ENCODE results near the gene RECK. TPM values are rescaled to one million over a fixed set of nuclear protein-coding genes. Genes with fewer than 3 reads are reported as not detected.

The RECK gene
- total RNA-seq, 3 donors from 2014 or later: 12.7 to 25.6 (median 17.7) TPM

GRCh38 chr9:36119476-36119875 lies 82.8 kb downstream of the RECK start:
- Histone ChIP-seq H3K27me3 (no peaks in the 10 kb centered on the region), H3K36me3 (no peaks in the 10 kb centered on the region), H3K4me3 (no peak overlapping the region), H3K27ac (no peak overlapping the region), H3K4me1 (no peaks in the 10 kb centered on the region), H3K9me3 (no peaks in the 10 kb centered on the region)
- DNase-seq (ENCODE audit: low spot score in 2 of 2): no peak
- no peak for TF ChIP-seq POLR2AphosphoS5 (IDR thresholded peaks at IDR 0.05)
- TF ChIP-seq CTCF (IDR thresholded peaks at IDR 0.05): no peak
- no peak for TF ChIP-seq POLR2A (IDR thresholded peaks at IDR 0.05)
- intact Hi-C loops (cut with DNase I; ENCODE audit: low total_unique reads): no loop called here

GRCh38 chr9:36120705-36121104 lies 84.0 kb downstream of the RECK start:
- no peak for TF ChIP-seq POLR2A (IDR thresholded peaks at IDR 0.05)
- TF ChIP-seq CTCF (IDR thresholded peaks at IDR 0.05): no peak
- TF ChIP-seq POLR2AphosphoS5 (IDR thresholded peaks at IDR 0.05): no peak
- no peak overlapping the region for H3K27ac ChIP-seq
- no peak for DNase-seq (ENCODE audit: low spot score in 2 of 2)
- H3K36me3 ChIP-seq: no peaks in the 10 kb centered on the region
- no peaks in the 10 kb centered on the region for H3K4me1 ChIP-seq
- no peak overlapping the region for H3K4me3 ChIP-seq
- H3K27me3 ChIP-seq: no peaks in the 10 kb centered on the region
- intact Hi-C loops (cut with DNase I; ENCODE audit: low total_unique reads): no loop called here
- H3K9me3 ChIP-seq: no peaks in the 10 kb centered on the region

GRCh38 chr9:36121971-36122370 lies 85.3 kb downstream of the RECK start:
- Histone ChIP-seq H3K27me3 (no peaks in the 10 kb centered on the region), H3K36me3 (no peaks in the 10 kb centered on the region), H3K9me3 (no peaks in the 10 kb centered on the region), H3K4me1 (no peaks in the 10 kb centered on the region), H3K4me3 (no peak overlapping the region), H3K27ac (no peak overlapping the region)
- DNase-seq (ENCODE audit: low spot score in 2 of 2): no peak
- intact Hi-C loops (cut with DNase I; ENCODE audit: low total_unique reads): no loop called here
- TF ChIP-seq CTCF (IDR thresholded peaks at IDR 0.05) (no peak), POLR2AphosphoS5 (IDR thresholded peaks at IDR 0.05) (no peak), POLR2A (IDR thresholded peaks at IDR 0.05) (no peak)

GRCh38 chr9:36123515-36123914 lies 86.8 kb downstream of the RECK start:
- intact Hi-C loops (cut with DNase I; ENCODE audit: low total_unique reads): no loop called here
- no peak overlapping the region for H3K27ac ChIP-seq
- no peak for TF ChIP-seq POLR2AphosphoS5 (IDR thresholded peaks at IDR 0.05)
- no peak for TF ChIP-seq CTCF (IDR thresholded peaks at IDR 0.05)
- TF ChIP-seq POLR2A (IDR thresholded peaks at IDR 0.05): no peak
- H3K4me3 ChIP-seq: no peak overlapping the region
- no peaks in the 10 kb centered on the region for H3K27me3 ChIP-seq
- H3K4me1 ChIP-seq: no peaks in the 10 kb centered on the region
- H3K9me3 ChIP-seq: no peaks in the 10 kb centered on the region
- DNase-seq (ENCODE audit: low spot score in 2 of 2): no peak
- no peaks in the 10 kb centered on the region for H3K36me3 ChIP-seq

- Histone ChIP-seq H3K9me3 (no peaks in the 10 kb centered on the region), H3K4me1 (no peaks in the 10 kb centered on the region), H3K36me3 (no peaks in the 10 kb centered on the region), H3K27me3 (no peaks in the 10 kb centered on the region), H3K27ac (no peak overlapping the region), H3K4me3 (no peak overlapping the region)
- TF ChIP-seq POLR2A (IDR thresholded peaks at IDR 0.05) (no peak), CTCF (IDR thresholded peaks at IDR 0.05) (no peak), POLR2AphosphoS5 (IDR thresholded peaks at IDR 0.05) (no peak)
- no peak for DNase-seq (ENCODE audit: low spot score in 2 of 2)
- intact Hi-C loops (cut with DNase I; ENCODE audit: low total_unique reads): no loop called here
These were observed 88.5 kb downstream of the RECK start for GRCh38 chr9:36125062-36125855.

All from breast epithelium (tissue), 4 donors.